Mesothelial cell of epicardium (in vitro differentiated cells): Measurements from ENCODE around the gene SMDT1. TPM values are rescaled to one million over a fixed set of nuclear protein-coding genes. Genes with fewer than 3 reads are reported as not detected.
A peak's percentile ranks its signal among the peaks of the same experiment; 100 is the strongest.
"Not testable (repeated sequence)": the region's sequence is repeated elsewhere in the genome, so short reads cannot be mapped to it uniquely, and the experiment has no call there.

Experiments
- DNase-seq, 2 experiments: peaks; one replicate each; pipeline ENCODE4 v3.0.0; 2021; ENCODE audit warnings: low spot score in 2 of 2; ENCODE audit not compliant: unreplicated experiment in 2 of 2
- H3K27ac Mint-ChIP-seq: 2 replicates; pipeline ENCODE4 v1.8.0; 2021; ENCODE audit warnings: mixed read lengths
- H3K27me3 Mint-ChIP-seq: 2 replicates; pipeline ENCODE4 v1.8.0; 2021; ENCODE audit warnings: low read depth, mixed read lengths
- H3K36me3 Mint-ChIP-seq: 2 replicates; pipeline ENCODE4 v1.8.0; 2021; ENCODE audit warnings: mixed read lengths
- H3K4me1 Mint-ChIP-seq: 2 replicates; pipeline ENCODE4 v1.8.0; 2021; ENCODE audit warnings: mixed read lengths
- H3K4me3 Mint-ChIP-seq: 2 replicates; pipeline ENCODE4 v1.8.0; 2021; ENCODE audit warnings: mild to moderate bottlenecking, moderate library complexity, mixed read lengths
- H3K9me3 Mint-ChIP-seq: 2 replicates; pipeline ENCODE4 v1.8.0; 2021; ENCODE audit warnings: mixed read lengths
- CTCF ChIP-seq: fragments of 200-600 bp; sonication (generic); IDR thresholded peaks from one replicate; pipeline ENCODE4 v1.5.0; 2021; ENCODE audit warnings: antibody characterized with exemption; ENCODE audit not compliant: unreplicated experiment
- total RNA-seq: library from RNA; stranded (reverse); gene quantifications from 3 replicates; pipeline ENCODE4 v1.2.1, GENCODE V29; 2021

SMDT1 gene
- total RNA-seq, 1 donor from 2014 or later = 71.0 TPM

- no peak overlapping the region for H3K4me3 Mint-ChIP-seq
- no peaks in the 10 kb centered on the region for H3K27me3 Mint-ChIP-seq
- H3K36me3 Mint-ChIP-seq = peaks cover 48% of the 10 kb centered on the region
- no peaks in the 10 kb centered on the region for H3K9me3 Mint-ChIP-seq
- DNase-seq = no peak
- no peak for TF ChIP-seq CTCF
- no peak overlapping the region for H3K27ac Mint-ChIP-seq
- peaks cover 17% of the 10 kb centered on the region for H3K4me1 Mint-ChIP-seq
Measured at GRCh38 chr22:42086051-42086450, 6.6 kb downstream of the SMDT1 start.

GRCh38 chr22:42090596-42091454 is 11.3 kb downstream of the SMDT1 start, which contains the start of gene NDUFA6:
Gene NDUFA6, minus strand, starts transcription at chr22:42090772. Its CDS starts 28 bp downstream, at chr22:42090744.
- peak within 1 kb of the TSS; percentile 98 for H3K4me3 Mint-ChIP-seq

GRCh38 chr22:42091455-42091782 is 11.9 kb downstream of the SMDT1 start:
- H3K36me3 Mint-ChIP-seq = peaks cover 28% of the 10 kb centered on the region
- peak overlapping the region; percentile 98 for H3K4me3 Mint-ChIP-seq
- no peaks in the 10 kb centered on the region for H3K9me3 Mint-ChIP-seq
- peak overlapping the region; percentile 99 for H3K27ac Mint-ChIP-seq
- no peaks in the 10 kb centered on the region for H3K27me3 Mint-ChIP-seq
- H3K4me1 Mint-ChIP-seq = peaks cover 18% of the 10 kb centered on the region
- DNase-seq = no peak
- TF ChIP-seq CTCF = no peak

More at GRCh38 chr22:42090596-42091454, 11.3 kb downstream of the SMDT1 start, which contains the start of gene NDUFA6:
- H3K9me3 Mint-ChIP-seq = no peaks in the 10 kb centered on the region
- TF ChIP-seq CTCF = peak; percentile 64
- H3K27me3 Mint-ChIP-seq = no peaks in the 10 kb centered on the region
- DNase-seq = peak; percentile 92 to 96
- peaks cover 28% of the 10 kb centered on the region for H3K36me3 Mint-ChIP-seq
- H3K27ac Mint-ChIP-seq = peak within 1 kb of the TSS; percentile 99
- peaks cover 18% of the 10 kb centered on the region for H3K4me1 Mint-ChIP-seq

- no peak for TF ChIP-seq CTCF
- H3K9me3 Mint-ChIP-seq = peaks cover 42% of the 10 kb centered on the region
- H3K4me1 Mint-ChIP-seq = no peaks in the 10 kb centered on the region
- no peak overlapping the region for H3K4me3 Mint-ChIP-seq
- no peak for DNase-seq
- no peak overlapping the region for H3K27ac Mint-ChIP-seq
- H3K27me3 Mint-ChIP-seq = no peaks in the 10 kb centered on the region
- peaks cover 57% of the 10 kb centered on the region for H3K36me3 Mint-ChIP-seq
Measured at GRCh38 chr22:42101199-42101598, 21.7 kb downstream of the SMDT1 start.

- H3K27me3 Mint-ChIP-seq, H3K4me3 Mint-ChIP-seq, H3K4me1 Mint-ChIP-seq, H3K27ac Mint-ChIP-seq, DNase-seq: not testable (repeated sequence)
- Mint-ChIP-seq H3K9me3 (peaks cover 42% of the 10 kb centered on the region), H3K36me3 (peaks cover 47% of the 10 kb centered on the region)
Measured at GRCh38 chr22:42104332-42104860, 24.9 kb downstream of the SMDT1 start.

GRCh38 chr22:42108848-42109247 is 29.3 kb downstream of the SMDT1 start:
- H3K27me3 Mint-ChIP-seq = no peaks in the 10 kb centered on the region
- no peak overlapping the region for H3K4me3 Mint-ChIP-seq
- peaks cover 24% of the 10 kb centered on the region for H3K9me3 Mint-ChIP-seq
- H3K36me3 Mint-ChIP-seq = peaks cover 27% of the 10 kb centered on the region
- H3K4me1 Mint-ChIP-seq = no peaks in the 10 kb centered on the region
- TF ChIP-seq CTCF = no peak
- no peak for DNase-seq
- no peak overlapping the region for H3K27ac Mint-ChIP-seq
